ENCODE measurements around the gene ASIC4. TPM values are rescaled to one million over a fixed set of nuclear protein-coding genes. Genes with fewer than 3 reads are reported as not detected.

Gene ASIC4
- total RNA-seq, 1 donor from 2014 or later, result not detected

Small RNA genes lying within 50 kb of the gene (microRNA-seq; reads per million reads assigned to microRNA genes)
- not detected for gene MIR3132 (ENCODE audit: borderline number of aligned reads)

Other genes with a start within 250 kb of the ASIC4 start
- gene DNAJB2, start 235.1 kb upstream of the ASIC4 start, total RNA-seq, result 67.5 TPM
- gene PTPRN, start 205.1 kb upstream of the ASIC4 start, total RNA-seq, result not detected
- not detected for gene RESP18, start 181.7 kb upstream of the ASIC4 start, total RNA-seq
- gene DNPEP, start 126.6 kb upstream of the ASIC4 start, total RNA-seq, result 78.6 TPM
- gene DES, start 96.1 kb upstream of the ASIC4 start, total RNA-seq, result 62.5 TPM
- gene SPEG, start 79.6 kb upstream of the ASIC4 start, total RNA-seq, result 4.7 TPM
- 32.4 TPM for gene GMPPA, start 15.6 kb upstream of the ASIC4 start, total RNA-seq
- gene CHPF, start 29.3 kb downstream of the ASIC4 start, total RNA-seq, result 24.1 TPM
- gene TMEM198, start 29.5 kb downstream of the ASIC4 start, total RNA-seq, result 2.6 TPM
- 61.5 TPM for gene OBSL1, start 57.1 kb downstream of the ASIC4 start, total RNA-seq
- 0.45 TPM for gene INHA, start 57.8 kb downstream of the ASIC4 start, total RNA-seq
- gene STK11IP, start 83.4 kb downstream of the ASIC4 start, total RNA-seq, result 17.1 TPM
- gene SLC4A3, start 113.1 kb downstream of the ASIC4 start, total RNA-seq, result 6.7 TPM

All from mesenteric fat pad (tissue), 1 donor.